ENCODE results near the gene LDB3. TPM values are rescaled to one million over a fixed set of nuclear protein-coding genes. Genes with fewer than 3 reads are reported as not detected.

Gene LDB3
- total and polyA plus RNA-seq, 9 of the 15 experiments (the other 6 are each of a cell fraction or from before 2014, with no cell fraction given): 0.03 TPM; not detected in 8

GRCh38 chr10:86684331-86685097 lies 16.2 kb downstream of the LDB3 start:
- no peaks in the 10 kb centered on the region for H3K79me2 ChIP-seq (ENCODE audit: control insufficient read depth, insufficient read depth, low read length)
- peaks cover 7 to 29% of the 10 kb centered on the region in 2 experiments; a peak in 4 of 5 replicates for H3K27me3 ChIP-seq (ENCODE audit: control insufficient read depth in 2 of 2, insufficient read depth in 2 of 2, low read length in 2 of 2)
- H3K9me3 ChIP-seq (replicated peaks; ENCODE audit: control insufficient read depth, insufficient read depth, low read depth, low read length): no peaks in the 10 kb centered on the region
- H3K36me3 ChIP-seq (ENCODE audit: control insufficient read depth, insufficient read depth, low read length): no peaks in the 10 kb centered on the region
- POLR2A ChIA-PET: interaction anchor here (0.5 to 1.2 kb wide), 6 partner anchors 18 to 369 kb away, joined by 3 to 4 read pairs (median 4); no protein-coding TSS in a partner anchor
- intact Hi-C loops (cut with micrococcal nuclease): no loop called here
- H3K9me1 ChIP-seq (ENCODE audit: control insufficient read depth, insufficient read depth, low read length): no peaks in the 10 kb centered on the region
- in situ Hi-C loops (cut with MboI): no loop called here
- peak; percentile 28 to 38 (median 36) for DNase-seq (ENCODE audit: extremely low read depth in 1 of 4, low spot score in 3 of 4)
- no peak for FAIRE-seq
- no peak overlapping the region for H3K27ac ChIP-seq (ENCODE audit: extremely low read depth, low read depth, low read length)
- H3K4me1 ChIP-seq (replicated peaks in 1 of 2; ENCODE audit: control insufficient read depth in 2 of 2, insufficient read depth in 2 of 2, low read length in 2 of 2): peaks cover 3 to 32% of the 10 kb centered on the region in 2 experiments; a peak in 4 of 5 replicates
- no TSS peak for BruUV-seq (replicated peaks)
- ATAC-seq: peak; percentile 75
- H4K20me1 ChIP-seq (replicated peaks; ENCODE audit: control insufficient read depth, insufficient read depth, low read length): no peaks in the 10 kb centered on the region
- peak overlapping the region in 1 of 2 experiments; percentile 13; a peak in 1 of 4 replicates for H3K9ac ChIP-seq (ENCODE audit: insufficient read depth in 1 of 2, low read depth in 2 of 2, low read length in 2 of 2)
- CTCF ChIA-PET (ENCODE audit: low intra/inter-chr PET ratio): no interaction called here
- H3K4me3 ChIP-seq: no peak overlapping the region
- no peak overlapping the region for H3K4me2 ChIP-seq (ENCODE audit: insufficient read depth, low read length)
- no peak overlapping the region for H2AFZ ChIP-seq (ENCODE audit: low read depth, low read length)
- WGBS (ENCODE audit: insufficient coverage, low coverage, missing lambda C conversion rate): 0% methylated on average over 9 of the region's 9 CpGs
- TF ChIP-seq SMC3 (conservative IDR thresholded peaks at IDR 0.05; ENCODE audit: insufficient read depth, low read depth, low read length) (0 out of 2 replicates have a peak, but pooled peaks have one; percentile 16), REST (IDR thresholded peaks at IDR 0.05; ENCODE audit: borderline replicate concordance) (peak; percentile 31; the same call in 1 of the 2 replicates), REST (CRISPR knock-in tag; IDR thresholded peaks at IDR 0.05; ENCODE audit: low read depth) (no peak), RAD21 (CRISPR knock-in tag; conservative IDR thresholded peaks at IDR 0.05 in 1 of 2, IDR thresholded peaks at IDR 0.05 in 1 of 2) (peak; percentile 39 to 65), VEZF1 (CRISPR knock-in tag; IDR thresholded peaks at IDR 0.05) (peak; percentile 42; the same call in 1 of the 2 replicates), MEF2D (tag; conservative IDR thresholded peaks at IDR 0.05; ENCODE audit: low read depth) (peak; percentile 88), MAZ (CRISPR knock-in tag; conservative IDR thresholded peaks at IDR 0.05 in 1 of 2, IDR thresholded peaks at IDR 0.05 in 1 of 2) (peak; percentile 72 to 84; a peak in 3 of 4 replicates), JUN (IDR thresholded peaks at IDR 0.05; ENCODE audit: borderline replicate concordance, low read depth, low read length) (no peak), JUN (CRISPR knock-in tag; IDR thresholded peaks at IDR 0.05; ENCODE audit: borderline replicate concordance) (no peak), ZFP1 (CRISPR knock-in tag; IDR thresholded peaks at IDR 0.05) (no peak), SRF (CRISPR knock-in tag; IDR thresholded peaks at IDR 0.05) (peak in 1 of 2 experiments; percentile 30; a peak in 1 of 4 replicates)
